Left renal cortex interstitium (tissue), 4 donors: ENCODE data around the gene CAPN7. TPM values are rescaled to one million over a fixed set of nuclear protein-coding genes. Genes with fewer than 3 reads are reported as not detected.

Experiments
- DNase-seq, 4 donors: peaks; one replicate each; pipeline ENCODE4 v3.0.0-alpha.2; 2013; ENCODE audit warnings: low read depth in 4 of 4, low spot score in 2 of 4, missing footprints in 1 of 4
- polyA plus RNA-seq, 4 donors: library from polyadenylated mRNA; unstranded; fragments of 120-200 nt; gene quantifications; one replicate each; pipeline ENCODE4 v1.2.1, GENCODE V29; 2013; ENCODE audit not compliant: insufficient read length in 4 of 4

CAPN7 gene
- polyA plus RNA-seq, 4 donors, result 43.4 to 56.1 (median 49.4) TPM

DNA sequence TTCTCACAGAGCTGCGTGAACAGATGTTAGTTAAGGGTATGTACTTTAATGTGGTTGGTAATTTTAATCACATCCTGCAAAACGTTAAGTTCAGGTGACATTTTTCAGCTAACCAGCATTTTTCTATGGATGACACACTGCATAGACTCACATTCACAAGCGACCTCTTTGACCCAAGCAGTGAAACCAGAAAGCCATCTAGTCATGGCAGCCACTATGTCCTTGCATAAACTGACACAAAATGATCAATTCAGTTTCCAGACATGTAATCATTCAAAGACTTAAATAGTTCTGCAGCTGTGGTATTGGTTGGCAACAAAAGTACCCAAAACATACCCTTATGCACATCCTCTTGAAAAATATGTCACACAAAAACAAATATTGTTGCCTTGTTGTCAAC is 7.4 kb upstream of the CAPN7 start:
- DNase-seq, result no peak

DNA sequence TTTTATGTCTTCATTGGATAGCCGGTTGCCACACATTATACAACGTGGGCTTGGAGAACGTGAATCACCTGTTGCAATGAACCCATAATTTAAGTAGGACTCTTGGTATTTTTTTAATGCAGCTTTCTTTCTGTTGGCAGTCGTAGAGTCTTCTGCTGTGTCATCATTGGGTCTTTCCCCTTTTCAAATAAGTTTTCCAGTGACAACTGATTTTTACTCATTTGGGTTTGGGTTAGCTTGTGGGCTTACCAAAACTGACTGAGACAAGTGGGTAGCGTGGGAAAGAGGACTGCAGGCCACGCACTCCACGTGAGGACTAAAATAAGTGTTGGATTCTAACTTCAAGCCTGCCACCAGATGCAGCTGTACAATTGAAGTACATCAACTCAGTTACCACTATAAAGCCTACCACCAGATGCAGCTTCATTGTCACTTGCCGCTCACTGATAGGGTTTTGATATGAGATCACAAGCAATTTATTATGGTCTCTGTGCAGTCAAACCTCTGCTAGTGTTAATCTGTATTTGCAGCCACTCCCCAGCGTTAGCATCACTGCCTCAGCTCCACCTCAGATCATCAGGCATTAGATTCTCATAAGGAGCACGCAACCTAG is 6.4 kb upstream of the CAPN7 start:
- no peak for DNase-seq

GRCh38 chr3:15204005-15204404 is 2.0 kb upstream of the CAPN7 start:
- DNase-seq, result no peak

- no peak for DNase-seq
These were observed 538 bp upstream of the CAPN7 start for GRCh38 chr3:15205482-15205933.

- peak in 1 of 4 donors; percentile 65 for DNase-seq
These were observed 873 bp downstream of the CAPN7 start for GRCh38 chr3:15206662-15207576.

GRCh38 chr3:15207836-15208504 is 1.9 kb downstream of the CAPN7 start:
- no peak for DNase-seq

DNA sequence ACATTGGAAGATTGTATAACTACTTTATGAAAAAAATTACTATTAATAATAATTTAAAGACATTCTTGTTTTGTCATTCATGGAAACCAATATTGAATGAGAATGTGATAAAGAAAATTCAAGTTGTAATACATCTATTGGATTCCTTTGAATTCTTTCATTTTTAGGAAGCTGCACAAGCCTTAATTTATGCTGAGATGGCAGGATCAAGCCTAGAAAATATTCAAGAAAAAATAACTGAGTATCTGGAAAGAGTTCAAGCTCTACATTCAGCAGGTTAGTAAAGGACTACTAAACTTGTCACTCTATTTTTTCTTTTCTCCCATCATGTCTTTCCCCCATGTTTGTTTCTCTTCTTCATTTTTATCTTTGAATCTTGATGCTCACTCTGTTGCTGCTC is 5.9 kb downstream of the CAPN7 start:
- no peak for DNase-seq

- no peak for DNase-seq
These were observed 8.7 kb downstream of the CAPN7 start for GRCh38 chr3:15214758-15215157.

GRCh38 chr3:15215996-15216395 is 9.9 kb downstream of the CAPN7 start:
- no peak for DNase-seq

- no peak for DNase-seq
These were observed 10.5 kb downstream of the CAPN7 start for GRCh38 chr3:15216501-15216900.

DNA sequence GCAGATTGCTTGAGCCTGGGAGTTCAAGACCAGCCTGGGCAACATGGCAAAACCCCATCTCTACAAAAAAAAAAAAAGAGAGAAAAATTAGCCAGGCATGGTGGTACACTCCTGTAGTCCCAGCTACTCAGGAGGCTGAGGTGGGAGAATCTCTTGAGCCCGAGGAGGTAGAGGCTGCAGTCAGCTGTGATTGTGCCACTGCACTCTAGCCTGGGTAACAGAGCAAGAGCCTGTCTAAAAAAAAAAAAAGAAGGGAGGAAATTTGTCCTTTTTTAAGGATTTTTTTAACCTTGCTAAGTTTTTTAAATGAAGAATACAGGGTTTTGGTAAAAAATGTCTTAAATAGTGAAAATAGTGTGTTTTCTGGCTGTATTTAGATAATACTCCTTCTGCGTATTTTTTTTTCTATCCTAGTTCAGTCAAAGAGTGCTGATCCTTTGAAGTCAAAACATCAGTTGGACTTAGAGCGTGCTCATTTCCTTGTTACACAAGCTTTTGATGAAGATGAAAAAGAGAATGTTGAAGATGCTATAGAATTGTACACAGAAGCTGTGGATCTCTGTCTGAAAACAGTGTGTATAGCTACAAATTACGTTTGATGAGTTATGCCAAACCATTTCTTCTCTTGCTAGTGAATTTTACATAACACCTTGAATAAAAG is 11.1 kb downstream of the CAPN7 start:
- DNase-seq, result no peak

DNA sequence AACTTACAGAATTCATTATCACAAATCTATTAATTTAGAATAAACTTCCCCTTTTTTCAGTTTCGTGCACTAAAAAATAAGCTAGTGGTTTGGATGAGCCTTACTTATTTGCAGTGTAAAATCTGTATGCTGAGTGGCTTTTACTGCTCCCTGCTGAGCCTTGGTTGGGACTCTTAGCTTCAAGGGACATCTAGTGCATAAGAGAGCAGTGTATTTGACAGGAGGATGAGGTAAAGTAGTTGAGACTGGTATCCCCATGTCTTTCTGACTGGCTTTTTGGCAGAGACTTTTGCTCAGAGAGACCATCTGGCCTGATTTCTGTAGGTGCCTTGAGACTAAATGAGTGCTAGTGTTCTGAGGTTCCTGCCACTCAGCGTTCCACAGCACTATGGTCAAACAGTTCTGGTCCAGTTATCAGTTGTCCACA is 11.8 kb downstream of the CAPN7 start:
- no peak for DNase-seq

- DNase-seq, result no peak
These were observed 12.6 kb downstream of the CAPN7 start for GRCh38 chr3:15218689-15219088.

- no peak for DNase-seq
These were observed 14.0 kb downstream of the CAPN7 start for GRCh38 chr3:15220056-15220455.

- DNase-seq, result no peak
These were observed 14.6 kb downstream of the CAPN7 start for GRCh38 chr3:15220661-15221060.

DNA sequence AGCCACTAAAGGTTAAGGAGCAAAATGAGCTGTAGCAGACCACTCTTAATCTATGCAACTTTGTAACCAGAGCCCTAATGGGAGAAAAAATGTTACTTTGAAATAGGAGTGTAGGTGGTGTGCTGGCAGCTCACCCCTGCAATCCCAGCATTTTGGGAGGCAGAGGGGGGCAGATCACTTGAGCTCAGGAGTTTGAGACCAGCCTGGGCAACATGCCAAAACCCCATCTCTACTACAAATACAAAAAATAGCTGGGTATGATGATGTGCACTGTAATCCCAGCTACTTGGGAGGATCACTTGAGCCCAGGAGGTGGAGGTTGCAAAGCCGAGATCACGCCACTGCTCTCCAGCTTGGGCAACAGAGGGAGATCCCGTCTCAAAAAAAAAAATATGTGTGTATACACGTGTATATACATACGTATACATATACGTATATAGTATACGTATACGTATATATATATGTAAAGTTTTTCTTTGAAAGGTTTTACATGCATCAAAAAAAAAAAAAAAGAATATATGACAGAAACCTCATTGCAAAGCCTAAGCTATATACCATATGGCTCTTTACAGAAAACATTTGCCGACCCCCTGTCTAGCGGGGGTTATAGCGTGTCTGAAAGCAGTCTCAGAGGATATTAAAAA is 15.7 kb downstream of the CAPN7 start:
- DNase-seq, result no peak

- no peak for DNase-seq
These were observed 17.9 kb downstream of the CAPN7 start for GRCh38 chr3:15223685-15224572.

- DNase-seq, result no peak
These were observed 22.1 kb downstream of the CAPN7 start for GRCh38 chr3:15228147-15228546.

DNA sequence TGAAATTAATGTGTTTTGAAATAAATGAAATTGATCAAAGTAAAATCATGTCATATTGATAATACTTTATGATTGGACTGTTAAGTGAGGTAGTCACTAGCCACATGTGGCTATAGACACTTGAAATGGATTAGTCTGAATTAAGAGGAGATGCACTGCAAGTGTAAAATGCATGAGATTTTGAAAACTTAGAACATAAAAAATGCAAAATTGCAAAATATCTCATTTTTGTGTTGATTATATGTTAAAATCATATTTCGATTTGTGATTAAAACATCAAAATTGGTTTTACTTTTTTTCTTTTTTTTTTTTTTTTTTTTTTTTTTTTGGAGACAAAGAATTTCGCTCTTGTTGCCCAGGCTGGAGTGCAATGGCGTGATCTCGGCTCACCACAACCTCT is 23.2 kb downstream of the CAPN7 start:
- DNase-seq, result no peak
